ENCODE data around the gene RLN3.

The RLN3 gene

DNA sequence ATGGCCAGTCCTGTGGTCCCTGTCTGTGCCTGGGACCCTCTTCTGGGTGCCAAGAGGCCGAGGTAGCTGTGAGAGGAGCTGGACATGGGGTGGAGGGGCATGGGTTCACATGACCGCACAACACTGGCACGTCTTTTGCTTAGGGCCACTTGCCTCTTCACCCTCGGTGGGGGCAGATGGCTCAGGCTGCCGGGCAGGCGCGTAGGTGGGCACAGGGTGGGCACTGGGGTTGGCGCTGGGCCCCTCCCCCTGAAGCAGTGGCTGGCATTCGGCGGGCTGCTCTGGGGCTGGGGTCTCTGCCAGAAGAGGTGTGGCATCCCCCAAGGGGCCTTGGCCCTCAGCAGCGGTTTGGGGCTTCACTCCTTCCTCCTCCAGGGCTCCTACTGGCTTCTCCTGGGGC is 25.6 kb downstream of the RLN3 start:
- Mint-ChIP-seq H3K9me3 (peaks cover 3% of the 10 kb centered on the region), H3K27ac (no peak overlapping the region), H3K27me3 (ENCODE audit: low read depth) (peaks cover 27% of the 10 kb centered on the region), H3K4me3 (no peak overlapping the region), H3K36me3 (ENCODE audit: low read depth) (peaks cover 19% of the 10 kb centered on the region), H3K4me1 (no peaks in the 10 kb centered on the region)
- TF ChIP-seq, protein P1, sequence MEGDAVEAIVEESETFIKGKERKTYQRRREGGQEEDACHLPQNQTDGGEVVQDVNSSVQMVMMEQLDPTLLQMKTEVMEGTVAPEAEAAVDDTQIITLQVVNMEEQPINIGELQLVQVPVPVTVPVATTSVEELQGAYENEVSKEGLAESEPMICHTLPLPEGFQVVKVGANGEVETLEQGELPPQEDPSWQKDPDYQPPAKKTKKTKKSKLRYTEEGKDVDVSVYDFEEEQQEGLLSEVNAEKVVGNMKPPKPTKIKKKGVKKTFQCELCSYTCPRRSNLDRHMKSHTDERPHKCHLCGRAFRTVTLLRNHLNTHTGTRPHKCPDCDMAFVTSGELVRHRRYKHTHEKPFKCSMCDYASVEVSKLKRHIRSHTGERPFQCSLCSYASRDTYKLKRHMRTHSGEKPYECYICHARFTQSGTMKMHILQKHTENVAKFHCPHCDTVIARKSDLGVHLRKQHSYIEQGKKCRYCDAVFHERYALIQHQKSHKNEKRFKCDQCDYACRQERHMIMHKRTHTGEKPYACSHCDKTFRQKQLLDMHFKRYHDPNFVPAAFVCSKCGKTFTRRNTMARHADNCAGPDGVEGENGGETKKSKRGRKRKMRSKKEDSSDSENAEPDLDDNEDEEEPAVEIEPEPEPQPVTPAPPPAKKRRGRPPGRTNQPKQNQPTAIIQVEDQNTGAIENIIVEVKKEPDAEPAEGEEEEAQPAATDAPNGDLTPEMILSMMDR (IDR thresholded peaks at IDR 0.05; ENCODE audit: unreplicated experiment in 3 of 3) = no peak

DNA sequence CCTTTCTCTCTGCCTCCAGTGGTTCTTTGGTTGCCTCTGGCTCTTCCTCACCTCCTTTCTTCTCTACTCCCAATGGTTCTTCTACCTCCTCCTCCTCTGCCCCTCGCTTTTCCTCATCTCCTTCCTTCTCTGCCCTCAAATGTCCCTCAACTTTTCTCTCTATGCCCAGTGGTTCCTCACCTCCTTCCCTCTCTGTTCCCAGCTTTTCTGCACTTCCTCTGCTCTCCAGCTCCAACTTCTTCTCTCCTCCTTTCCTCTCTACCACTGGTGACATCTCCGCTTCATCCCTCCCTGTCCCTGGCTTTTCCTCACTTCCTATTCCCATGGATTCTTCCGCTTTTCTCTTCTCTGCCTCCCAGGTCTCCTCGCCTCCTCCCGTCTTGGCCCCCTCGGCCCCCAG is 26.2 kb downstream of the RLN3 start:
- H3K9me3 Mint-ChIP-seq = peaks cover 3% of the 10 kb centered on the region
- peaks cover 19% of the 10 kb centered on the region for H3K36me3 Mint-ChIP-seq (ENCODE audit: low read depth)
- peaks cover 33% of the 10 kb centered on the region for H3K27me3 Mint-ChIP-seq (ENCODE audit: low read depth)
- H3K4me3 Mint-ChIP-seq = peak overlapping the region in 1 of 3 experiments; percentile 25
- no peaks in the 10 kb centered on the region for H3K4me1 Mint-ChIP-seq
- TF ChIP-seq, protein P1 (IDR thresholded peaks at IDR 0.05; ENCODE audit: unreplicated experiment in 3 of 3) = no peak
- peak overlapping the region in 1 of 3 experiments; percentile 24 for H3K27ac Mint-ChIP-seq

DNA sequence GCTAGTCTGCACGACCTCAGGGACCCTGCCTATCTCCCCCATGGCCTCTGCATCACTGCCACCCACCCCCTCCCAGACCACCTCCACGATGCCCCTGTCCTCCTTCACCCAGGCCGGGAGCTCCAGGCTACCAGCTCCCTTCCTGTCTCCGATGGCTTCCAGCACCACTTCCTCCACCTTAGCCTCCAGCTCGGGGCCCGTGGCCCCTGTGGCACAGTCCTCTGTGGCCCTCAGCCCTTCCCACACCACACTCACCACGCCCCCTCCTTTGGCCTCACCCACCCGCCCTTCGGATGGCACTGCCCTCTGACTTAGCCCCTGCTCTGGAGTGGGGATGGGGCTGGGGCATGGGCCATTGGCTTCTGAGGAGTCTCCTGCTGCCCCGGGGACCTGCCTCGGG is 26.8 kb downstream of the RLN3 start:
- Mint-ChIP-seq H3K9me3 (peaks cover 3% of the 10 kb centered on the region), H3K36me3 (ENCODE audit: low read depth) (peaks cover 19% of the 10 kb centered on the region), H3K27ac (no peak overlapping the region), H3K4me1 (peaks cover under 1% of the 10 kb centered on the region), H3K4me3 (no peak overlapping the region), H3K27me3 (ENCODE audit: low read depth) (peaks cover 39% of the 10 kb centered on the region)
- TF ChIP-seq, protein P1 (IDR thresholded peaks at IDR 0.05; ENCODE audit: unreplicated experiment in 3 of 3) = no peak

DNA sequence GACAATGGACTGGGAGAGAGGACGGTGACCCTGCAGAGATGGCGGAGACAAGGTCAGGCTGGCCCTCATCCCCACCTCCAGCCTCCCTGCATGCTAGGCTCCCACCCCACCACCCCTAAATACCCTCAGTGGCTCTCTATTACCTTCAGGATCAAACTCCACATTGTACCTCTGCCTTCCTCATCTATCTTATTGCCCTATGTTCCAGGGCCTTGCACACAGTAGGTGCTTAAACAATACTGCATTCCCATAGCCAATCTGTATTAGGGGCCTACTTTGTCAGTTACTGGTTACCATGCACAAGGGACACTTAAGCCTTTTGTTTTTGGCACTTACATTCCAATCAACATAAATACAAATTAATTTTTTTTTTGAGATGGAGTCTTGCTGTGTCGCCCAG is 27.4 kb downstream of the RLN3 start:
- H3K9me3 Mint-ChIP-seq = peaks cover 3% of the 10 kb centered on the region

DNA sequence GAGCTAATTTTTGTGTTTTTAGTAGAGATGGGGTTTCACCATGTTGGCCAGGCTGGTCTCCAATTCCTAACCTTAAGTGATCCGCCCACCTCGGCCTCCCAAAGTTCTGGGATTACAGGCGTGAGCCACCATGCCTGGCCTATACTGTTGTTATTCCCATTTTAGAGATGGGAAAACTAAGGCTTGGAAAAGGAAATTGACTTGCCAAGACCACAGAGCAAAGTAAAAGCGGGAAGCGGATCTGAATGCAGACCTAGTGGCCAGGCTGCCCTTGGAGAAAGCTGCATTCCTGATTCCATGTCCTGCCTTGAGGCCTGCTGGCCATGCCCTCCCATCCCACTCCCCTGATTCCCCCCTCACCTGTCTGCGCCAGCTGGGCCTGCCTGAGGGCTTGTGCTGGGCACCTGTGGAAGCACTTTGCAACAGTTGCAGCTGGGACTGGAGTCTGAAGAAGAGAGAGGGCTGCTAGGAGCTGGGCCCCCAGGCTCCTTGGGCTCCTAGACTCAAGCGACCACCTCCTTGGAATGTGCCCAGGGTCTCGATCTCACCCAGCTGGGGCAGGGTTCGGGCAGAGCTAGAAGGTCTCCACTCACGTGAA is 28.2 kb downstream of the RLN3 start:
- TF ChIP-seq, protein P1 (IDR thresholded peaks at IDR 0.05; ENCODE audit: unreplicated experiment in 3 of 3) = no peak
- Mint-ChIP-seq H3K27ac (no peak overlapping the region), H3K4me3 (peak overlapping the region; percentile 5 to 81 (median 77)), H3K36me3 (ENCODE audit: low read depth) (peaks cover 14% of the 10 kb centered on the region), H3K27me3 (ENCODE audit: low read depth) (peaks cover 50% of the 10 kb centered on the region), H3K9me3 (peaks cover 3% of the 10 kb centered on the region), H3K4me1 (peaks cover 4% of the 10 kb centered on the region)

More for the DNA sequence above, 27.4 kb downstream of the RLN3 start:
- Mint-ChIP-seq H3K27ac (no peak overlapping the region), H3K4me3 (no peak overlapping the region), H3K4me1 (peaks cover 4% of the 10 kb centered on the region), H3K27me3 (ENCODE audit: low read depth) (peaks cover 43% of the 10 kb centered on the region), H3K36me3 (ENCODE audit: low read depth) (peaks cover 16% of the 10 kb centered on the region)
- TF ChIP-seq, protein P1 (IDR thresholded peaks at IDR 0.05; ENCODE audit: unreplicated experiment in 3 of 3) = no peak

DNA sequence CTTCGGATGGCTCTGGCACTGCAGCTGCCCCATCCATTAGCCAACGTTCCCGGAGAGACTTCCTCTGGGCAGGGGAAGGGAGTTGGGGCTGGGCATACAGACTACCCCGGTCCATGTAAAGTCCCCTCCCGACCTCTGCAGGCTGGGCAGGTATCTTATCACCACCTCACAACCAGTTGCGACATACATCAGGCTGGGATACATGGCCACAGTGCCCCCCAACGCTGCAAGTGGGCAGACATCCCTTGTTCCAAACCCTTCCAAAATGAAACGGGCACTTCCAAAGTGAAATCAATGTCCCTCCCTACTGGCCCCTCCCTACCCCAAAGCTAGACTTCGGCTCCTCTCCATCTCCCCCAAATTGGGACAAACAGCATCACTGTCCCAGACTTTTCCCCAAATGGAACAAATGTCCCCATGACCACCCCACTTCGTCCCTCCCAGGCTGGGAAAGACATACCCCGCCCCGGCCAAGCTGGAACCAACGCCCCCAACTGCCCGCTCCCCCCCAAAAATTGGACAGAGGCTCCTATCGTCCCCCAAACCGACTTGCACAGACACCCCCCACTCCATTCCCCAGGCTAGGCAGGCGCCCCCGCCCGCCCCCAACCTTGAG is 28.9 kb downstream of the RLN3 start:
- TF ChIP-seq, protein P1 (IDR thresholded peaks at IDR 0.05; ENCODE audit: unreplicated experiment in 3 of 3) = no peak
- peaks cover 14% of the 10 kb centered on the region for H3K36me3 Mint-ChIP-seq (ENCODE audit: low read depth)
- H3K4me3 Mint-ChIP-seq = peak overlapping the region; percentile 77 to 81 (median 81)
- H3K27me3 Mint-ChIP-seq (ENCODE audit: low read depth) = peaks cover 52% of the 10 kb centered on the region
- H3K27ac Mint-ChIP-seq = no peak overlapping the region
- H3K9me3 Mint-ChIP-seq = peaks cover 3% of the 10 kb centered on the region
- H3K4me1 Mint-ChIP-seq = peaks cover 4% of the 10 kb centered on the region
